Stimulated activated naive CD4-positive, alpha-beta T cell treated with Interleukin-2 at 50 U/mL for 16 hours (primary cell): ENCODE measurements around the gene EPHA8.

ENCODE experiments used
- DNase-seq: peaks from one replicate; lab custom pipeline; 2025; lab: John Stamatoyannopoulos, UW

The EPHA8 gene

DNA sequence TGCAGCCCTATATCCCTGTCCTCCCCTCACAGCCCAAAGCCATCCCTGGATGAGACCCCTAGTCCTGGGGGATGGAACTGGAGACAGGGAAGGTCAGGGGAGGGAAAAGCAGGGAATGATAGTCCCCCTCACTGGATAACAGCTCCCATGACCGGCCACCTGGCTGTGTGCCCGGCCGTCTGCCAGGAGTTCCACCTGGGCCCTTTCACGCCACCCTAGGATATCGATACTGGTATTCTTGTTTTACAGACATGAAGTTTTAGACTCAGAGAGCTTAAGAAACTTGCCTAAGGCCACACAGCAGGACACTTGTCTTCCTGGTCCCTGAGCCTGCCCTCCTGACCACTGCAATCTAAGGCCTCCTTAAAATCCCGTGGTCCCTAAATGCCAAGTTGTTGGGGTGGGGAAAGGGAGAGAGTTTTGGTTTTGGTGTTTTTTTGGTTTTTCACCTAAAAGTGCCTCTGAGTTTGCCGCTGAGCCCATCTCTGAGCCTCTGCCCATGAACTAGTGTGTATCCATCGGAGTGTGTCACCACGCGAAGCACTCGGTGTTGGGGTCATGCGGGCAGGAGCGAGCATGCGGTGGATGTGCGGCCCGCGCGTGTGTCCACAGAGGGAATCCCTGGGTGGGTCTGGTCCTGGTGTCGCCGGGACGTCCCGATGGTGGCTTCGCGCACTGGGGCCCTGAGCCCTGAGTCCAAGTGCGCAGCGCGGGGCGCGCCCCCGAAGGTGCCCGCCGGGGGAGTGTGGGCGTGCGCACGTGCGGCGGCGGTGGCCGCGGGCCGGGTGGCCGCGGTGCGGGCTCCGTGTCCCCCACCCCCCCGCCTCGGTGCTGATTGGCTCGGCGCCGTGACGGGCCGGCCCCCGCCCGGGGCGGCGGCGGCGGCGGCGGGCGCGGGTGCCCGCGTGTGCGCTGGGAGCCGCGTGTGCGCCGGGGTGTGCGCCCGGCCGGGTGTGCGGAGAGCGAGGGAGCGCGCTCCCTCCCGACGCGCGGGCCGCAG, at the start of gene EPHA8:
EPHA8 (plus strand) TSS at position 906 of the 1,000 bp plus-strand sequence. CDS start 147 bp downstream, outside the sequence.
- DNase-seq, result no peak

DNA sequence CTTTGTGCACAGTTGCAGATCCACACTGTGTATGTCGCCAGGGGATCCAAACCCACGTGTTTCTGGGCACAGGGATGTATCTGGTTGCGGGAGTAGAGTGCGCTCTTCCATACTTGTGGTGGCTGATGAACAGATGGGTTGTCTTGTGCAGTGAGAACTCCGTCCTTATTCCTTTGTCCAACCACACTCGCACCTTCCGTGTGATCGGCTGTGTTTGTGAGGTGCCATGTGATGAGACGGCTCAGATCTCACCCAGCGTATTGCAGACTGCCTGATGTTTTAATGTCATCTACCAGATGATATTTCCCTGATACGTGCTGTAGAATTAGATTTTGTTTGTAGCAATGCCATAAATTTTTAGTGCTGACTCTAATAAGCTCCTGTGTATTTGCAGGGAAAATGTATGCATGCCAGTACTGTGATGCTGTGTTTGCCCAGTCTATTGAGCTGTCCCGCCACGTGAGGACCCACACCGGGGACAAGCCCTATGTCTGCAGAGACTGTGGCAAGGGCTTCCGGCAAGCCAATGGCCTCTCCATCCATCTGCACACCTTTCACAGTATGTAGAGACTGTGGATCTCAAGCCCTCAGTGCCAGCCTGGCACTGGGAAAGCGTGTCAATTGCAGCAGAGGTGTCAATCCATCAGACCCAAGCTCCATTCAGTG, 46.2 kb upstream of the EPHA8 start:
- no peak for DNase-seq

DNA sequence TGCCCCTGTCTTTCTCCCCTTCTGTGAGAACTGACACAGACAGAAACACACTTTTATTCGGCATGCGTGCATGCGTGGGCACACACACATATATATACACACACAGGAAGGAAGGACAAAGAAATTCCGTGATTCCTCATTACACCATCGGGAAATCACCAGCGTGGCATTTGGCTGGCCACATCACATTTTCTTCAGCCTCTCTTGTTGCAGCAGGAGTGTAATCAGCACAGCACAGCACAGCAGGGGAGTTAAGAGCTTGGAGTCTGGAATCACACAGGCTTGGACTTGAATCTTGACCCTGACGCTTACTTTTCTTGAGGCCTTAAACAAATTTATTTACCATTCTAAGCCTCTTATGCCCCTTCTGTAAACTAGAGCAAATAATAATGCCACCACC, 45.3 kb upstream of the EPHA8 start:
- DNase-seq, result no peak

DNA sequence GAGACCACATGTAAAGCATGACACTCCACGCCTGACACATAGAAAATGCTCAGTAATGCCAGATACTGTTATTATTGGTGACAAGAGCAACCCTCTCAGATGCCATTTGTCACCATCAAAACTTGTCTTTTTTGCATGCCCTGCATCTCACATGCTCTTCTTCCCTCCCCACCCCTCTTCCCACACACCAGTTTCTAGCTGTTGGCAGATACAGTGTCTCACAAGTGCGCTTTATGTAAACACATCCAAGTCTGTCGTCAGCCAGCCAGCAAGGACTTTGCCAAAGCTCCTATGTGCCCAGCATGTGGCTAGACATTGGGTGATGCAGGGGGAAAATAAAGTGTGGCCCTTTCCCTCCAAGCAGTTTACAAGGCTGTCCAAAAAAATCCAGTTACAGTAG, 44.9 kb upstream of the EPHA8 start:
- no peak for DNase-seq

DNA sequence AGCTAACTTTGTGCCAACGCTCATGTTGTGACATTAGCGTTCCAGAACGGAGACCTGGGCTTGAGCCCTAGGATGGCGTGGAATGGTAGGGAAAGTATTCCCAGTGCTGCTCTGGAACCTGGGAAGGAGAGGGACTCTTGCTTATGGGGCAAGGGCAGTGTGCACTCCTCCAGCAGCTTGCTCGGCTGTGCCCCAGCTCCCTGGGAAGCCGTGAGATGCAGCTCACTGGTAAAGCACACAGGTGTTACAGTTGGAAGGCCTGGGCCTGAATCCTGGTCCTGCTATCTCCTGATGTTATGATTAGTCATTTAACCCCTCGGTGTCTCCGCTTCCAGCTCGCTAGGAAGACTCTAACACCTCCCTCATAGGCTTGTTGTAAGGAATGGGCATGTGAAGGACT, 42.4 kb upstream of the EPHA8 start:
- no peak for DNase-seq

DNA sequence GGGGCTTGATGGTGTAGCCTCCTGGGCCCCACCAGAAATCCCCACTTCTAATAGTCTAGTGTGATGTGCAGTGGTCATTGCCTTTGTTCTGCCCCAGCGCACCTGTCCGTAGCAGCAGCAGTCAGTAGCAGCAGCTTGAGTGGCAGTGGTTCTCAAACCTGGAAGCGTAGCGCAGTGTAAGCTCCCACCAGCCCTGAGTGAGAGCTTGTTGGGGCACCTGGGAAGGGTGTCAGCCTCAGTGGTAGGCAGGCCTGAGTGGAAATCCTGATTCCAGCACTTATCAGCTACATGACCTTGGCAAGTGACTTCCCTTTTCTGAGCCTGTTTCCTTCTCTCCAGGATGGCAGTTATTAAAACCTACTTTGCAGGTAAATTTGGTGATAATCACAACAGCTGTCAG, 41.6 kb upstream of the EPHA8 start:
- no peak for DNase-seq

DNA sequence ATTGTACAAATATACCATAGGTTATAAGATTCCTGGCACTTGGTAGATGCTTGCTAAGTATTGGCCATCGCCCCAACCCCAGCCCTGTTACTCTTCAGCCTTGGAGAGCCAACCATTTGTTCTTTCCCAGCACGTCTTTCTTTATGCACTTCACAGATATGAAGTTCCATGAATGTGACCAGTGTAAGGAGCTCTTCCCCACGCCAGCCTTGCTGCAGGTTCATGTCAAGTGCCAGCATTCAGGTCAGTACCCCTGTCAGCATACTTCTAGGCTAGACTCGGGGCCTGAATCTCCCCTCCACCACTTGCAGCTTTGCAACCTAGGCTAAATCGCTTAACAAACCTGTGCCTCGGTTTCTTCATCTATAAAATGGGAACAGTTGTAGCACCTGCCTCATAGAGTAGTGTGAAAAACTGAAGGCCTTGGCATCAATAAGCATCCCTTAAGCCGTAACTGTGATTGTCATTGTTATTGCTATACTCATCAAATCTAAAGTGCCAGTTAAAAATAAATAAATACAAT, 41.0 kb upstream of the EPHA8 start:
- DNase-seq, result no peak

DNA sequence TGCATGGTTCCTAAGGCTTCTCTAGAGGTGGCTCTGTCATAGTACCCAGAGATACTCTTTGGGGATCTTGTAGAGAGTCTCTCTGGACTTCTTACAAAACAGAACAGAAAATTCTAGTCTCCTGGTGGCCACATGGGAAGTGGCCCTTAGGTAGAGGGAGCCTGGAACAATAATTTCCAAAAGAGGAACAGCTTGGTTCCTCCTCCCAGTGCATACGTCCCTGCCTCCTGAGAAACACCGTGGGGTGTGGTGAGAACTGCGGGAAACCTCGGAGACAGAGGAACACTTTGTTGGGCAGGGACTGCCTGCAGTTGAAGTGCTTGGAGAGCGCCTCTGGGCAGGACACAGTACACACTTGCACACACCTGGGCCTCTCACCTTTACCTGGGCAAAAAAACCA, 38.8 kb upstream of the EPHA8 start:
- no peak for DNase-seq

DNA sequence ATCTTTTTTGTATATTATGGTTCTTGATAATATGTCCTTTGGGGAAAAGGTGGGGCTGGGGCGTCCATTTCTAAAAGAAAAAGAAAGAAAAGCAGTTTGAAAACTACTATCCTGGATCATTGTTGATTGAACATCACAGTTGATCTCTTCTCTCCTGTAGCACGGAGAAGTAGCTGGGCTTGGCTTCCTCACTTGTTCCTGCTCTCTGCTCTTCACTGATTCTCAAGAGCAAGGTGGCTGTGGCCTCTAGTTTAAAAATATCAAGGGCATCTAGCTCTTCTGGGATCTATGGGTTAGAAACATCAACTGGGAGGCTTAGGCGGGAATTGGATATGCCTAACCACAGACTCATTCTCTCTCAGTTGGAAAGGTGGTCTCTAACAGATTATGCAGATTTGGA, 38.1 kb upstream of the EPHA8 start:
- DNase-seq, result no peak

DNA sequence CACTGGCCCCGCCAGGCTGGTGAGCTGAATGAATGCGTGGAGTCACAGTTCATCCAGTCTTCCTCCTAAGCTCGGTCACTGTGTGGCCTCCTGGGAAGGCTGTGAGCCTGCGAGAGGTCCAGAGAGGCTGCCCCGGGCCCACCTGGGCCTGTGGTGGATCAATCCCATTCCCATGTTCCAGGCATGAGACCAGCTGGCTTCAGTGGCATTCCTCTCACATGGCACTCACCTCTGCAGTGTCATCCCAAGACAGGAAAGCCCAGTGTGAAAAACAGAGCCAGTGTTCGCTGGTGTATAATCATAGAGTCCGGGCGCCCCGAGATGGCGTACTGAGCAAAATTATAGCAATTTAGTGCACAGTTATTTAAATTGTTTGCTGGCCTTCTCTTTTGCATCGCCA, 37.6 kb upstream of the EPHA8 start:
- DNase-seq, result no peak

DNA sequence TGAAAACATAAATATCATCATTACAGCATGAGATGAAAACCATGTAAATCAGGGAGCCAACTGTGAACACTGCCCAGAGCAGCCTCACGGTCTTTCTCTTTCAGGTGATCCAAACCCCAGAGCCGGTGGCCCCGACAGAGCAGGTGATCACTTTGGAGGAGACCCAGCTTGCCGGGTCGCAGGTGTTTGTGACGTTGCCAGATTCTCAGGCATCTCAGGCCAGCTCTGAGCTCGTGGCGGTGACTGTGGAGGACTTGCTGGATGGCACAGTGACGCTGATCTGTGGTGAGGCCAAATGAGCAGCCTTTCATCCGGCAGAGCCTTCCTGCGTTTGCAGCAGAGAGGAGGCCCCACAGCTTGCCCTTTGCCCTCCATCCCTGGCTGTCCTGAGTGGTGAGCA, 37.2 kb upstream of the EPHA8 start:
- DNase-seq, result no peak

DNA sequence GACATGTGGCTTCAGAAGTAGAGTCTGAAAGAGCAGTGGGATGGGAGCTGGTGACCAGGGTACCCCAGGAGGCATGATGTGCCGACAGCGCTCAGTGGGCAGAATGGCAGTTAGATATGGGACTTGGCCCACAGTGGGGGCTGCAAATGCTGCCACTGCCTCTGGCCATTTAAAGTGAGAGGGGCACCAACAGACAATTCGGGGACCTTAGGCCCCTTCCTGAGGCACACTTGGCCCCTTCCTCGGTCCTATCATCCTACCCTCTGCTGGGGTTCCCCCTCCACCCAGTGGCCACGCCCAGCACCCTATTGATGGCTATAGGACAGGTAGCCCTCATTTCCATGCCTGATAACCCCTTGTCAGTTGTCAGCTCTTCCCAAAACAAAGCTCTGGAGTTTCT, 36.6 kb upstream of the EPHA8 start:
- DNase-seq, result no peak

DNA sequence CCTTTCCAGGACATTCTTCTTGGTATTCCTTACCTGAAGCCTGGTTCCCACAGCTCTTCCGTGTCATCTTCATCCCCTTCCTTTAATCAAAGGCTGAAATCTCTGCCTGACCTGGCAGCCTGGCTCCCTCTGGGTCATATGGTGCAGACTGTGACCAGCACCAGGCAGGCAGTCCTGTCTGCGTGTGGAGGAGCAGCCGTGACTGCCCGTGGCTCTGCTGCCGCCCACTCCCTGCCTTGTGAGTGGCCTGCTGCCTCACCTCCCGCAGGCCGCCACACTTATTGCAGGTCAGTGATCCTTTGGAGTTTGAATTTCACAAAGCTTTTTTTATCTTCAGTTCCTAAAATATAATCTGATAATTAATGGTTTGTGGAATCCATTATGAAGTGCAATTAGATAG, 36.2 kb upstream of the EPHA8 start:
- DNase-seq, result no peak

DNA sequence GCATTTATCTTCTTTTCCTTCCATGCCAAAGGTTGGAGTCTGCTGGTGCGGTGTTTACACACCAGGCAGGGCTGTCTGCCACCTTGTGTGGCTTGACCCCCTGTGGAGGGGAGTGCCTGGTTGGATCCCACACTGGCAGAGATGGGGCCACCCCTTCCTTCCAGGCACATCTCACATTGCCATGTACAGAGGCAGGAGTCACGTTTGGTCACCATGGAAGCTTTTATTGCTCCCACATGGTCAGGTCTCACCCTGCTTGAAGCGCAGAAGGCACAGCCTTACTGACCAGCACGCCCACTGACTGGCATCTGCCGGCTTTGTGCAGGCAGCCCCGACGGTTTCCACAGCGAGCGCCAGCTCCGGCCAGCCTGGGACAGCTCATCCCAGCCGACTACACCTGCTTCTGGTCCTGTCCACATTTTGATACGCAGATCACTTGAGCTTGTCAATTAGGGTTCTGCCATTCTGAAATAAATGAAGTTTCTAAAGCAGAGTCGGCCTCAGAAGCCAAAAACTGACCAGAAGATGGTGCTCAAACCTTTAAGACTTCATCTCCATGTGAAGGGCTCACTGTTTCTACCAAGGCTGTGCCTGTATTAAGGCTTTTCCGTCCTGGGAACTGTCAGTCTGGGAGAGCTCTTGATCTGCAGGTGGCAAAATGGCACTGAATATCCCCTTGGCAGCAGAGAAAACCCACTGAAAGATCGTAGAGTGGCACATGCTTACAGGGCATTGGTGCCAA, 35.6 kb upstream of the EPHA8 start:
- no peak for DNase-seq

DNA sequence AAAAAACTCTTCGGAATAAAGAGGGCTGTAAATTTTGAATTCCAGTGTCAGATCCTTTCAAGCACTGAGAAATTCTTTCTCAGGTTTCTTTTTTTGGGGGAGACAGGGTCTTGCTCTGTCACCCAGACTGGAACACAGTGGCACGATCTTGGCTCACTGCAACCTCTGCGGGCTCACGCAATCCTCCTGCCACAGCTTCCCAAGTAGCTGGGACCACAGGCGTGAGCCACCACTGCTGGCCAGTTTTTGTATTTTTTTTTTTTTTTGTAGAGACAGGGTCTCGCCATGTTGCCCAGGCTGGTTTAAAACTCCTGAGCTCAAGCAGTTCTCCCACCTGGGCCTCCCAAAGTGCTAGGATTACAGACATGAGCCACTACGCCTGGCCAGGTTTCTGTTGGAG, 34.8 kb upstream of the EPHA8 start:
- DNase-seq, result no peak

DNA sequence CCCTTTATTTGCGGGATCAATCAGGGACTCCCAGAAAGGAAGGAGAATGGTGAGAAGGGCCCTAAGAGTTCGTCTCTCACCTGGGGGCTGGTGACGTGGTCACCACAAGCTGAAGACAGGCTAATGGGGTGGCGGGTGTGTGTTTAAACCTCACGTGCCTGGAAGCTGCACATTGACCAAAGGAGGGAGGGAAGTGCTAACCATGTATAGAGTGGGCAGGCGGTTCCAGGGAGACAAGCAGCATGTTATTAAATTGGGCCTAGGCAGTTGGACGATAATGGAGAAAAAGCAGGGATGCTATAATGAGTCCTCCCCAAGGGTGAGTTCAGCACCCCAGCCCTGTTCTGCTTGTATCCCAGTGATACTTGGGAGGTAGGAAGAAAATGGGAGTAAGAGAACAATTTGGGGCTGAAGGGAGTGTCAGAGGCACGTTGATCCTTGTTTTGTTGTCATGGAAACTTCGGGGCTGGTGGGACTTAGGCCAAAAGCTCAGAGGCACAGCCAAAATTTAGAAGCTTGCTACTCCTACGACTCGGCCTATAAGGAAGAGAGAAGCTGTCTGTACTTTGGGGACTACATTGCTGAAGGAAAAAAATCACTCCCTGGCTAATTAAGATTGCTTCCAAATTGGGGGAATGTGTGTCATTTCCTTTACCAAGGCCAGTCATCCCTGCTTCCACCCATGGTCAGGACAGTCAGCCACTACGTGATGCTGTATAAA, 33.2 kb upstream of the EPHA8 start:
- no peak for DNase-seq

DNA sequence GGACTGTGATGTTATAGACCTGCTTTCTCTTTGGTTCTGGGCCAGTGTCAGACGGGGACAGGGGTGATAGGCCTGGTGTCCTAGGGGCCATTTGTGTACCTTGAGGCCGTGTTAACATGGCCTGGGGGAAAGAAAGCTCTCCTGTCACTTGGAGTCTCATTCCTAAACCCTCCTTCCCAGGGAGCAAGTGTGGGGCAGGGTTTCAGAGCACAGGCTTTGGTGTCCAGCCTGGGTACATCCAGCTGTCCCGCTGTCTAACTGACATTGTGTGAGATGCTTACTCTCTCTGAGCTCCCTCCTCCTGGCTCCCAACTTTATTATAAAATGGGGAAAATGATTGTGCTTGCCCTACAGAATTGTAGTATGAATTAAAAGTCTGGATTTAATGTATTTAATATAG, 32.6 kb upstream of the EPHA8 start:
- no peak for DNase-seq

DNA sequence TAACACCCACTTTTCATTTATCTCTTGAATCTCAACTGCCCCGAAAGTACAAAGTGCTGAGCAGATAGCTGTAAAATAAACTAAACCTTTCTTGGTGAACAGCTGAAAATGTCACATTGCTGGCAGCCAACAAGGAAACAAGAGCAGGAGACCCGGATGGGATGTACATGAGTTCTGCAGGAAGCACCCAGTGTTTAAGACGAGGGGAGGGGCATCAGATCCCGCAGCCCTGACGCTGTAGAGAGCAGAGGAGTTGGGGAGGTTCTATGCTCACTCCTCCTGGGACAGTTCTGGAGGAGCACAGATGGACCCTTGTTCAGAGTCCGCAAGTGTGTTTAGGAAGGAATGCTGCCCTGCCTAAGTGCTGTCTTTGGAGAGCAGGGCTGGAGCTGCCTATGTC, 32.0 kb upstream of the EPHA8 start:
- DNase-seq, result no peak

DNA sequence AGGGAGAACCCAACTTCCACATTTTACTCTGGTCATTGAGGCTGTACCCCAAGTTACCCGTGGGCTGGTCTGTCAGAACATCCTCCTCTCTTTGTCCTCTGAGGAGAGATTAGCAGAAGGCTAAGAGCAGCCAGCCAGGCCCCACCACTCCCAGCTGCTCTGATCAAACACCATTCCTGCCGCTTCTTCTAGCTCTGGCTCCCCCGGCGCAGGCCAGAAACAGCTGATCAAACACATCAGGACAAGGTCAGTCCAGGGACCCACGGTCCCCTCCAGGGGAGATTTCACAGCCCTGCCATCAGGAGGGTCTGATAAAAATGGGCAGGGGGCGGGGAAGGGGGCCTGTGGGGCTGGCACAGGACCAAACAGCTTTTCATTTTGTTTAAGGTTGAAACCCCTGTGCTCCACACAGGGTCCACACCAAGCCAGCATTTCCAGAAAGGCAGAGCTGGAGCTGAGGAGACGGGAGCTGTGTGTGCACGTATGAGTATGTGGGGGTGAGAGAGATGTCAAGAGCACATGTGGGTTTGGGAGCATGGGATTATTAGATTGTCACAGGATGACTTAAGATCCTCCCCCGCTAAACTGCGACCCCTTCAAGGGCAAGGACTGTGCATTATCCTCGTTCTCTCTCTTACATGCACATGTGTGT, 29.9 kb upstream of the EPHA8 start:
- DNase-seq, result no peak

DNA sequence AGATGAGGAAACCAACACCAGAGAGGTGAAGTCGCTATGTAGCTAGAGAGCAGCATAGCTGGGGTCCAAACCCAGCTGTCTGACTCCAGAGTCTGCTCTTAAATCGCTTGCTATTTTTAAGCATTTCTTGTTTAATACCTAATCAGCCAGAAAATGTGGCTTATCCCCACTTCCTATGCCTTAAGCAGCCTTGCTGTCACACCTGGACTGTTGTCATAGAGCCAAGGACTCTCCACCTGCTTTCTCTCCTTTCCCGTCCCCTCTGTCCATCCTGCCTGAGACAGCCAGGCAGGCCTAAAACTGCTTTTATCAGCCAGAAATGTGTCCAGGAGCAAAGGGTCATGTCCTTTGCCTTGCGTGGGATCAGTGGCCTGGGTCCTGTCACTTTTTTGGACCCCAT, 28.3 kb upstream of the EPHA8 start:
- no peak for DNase-seq

DNA sequence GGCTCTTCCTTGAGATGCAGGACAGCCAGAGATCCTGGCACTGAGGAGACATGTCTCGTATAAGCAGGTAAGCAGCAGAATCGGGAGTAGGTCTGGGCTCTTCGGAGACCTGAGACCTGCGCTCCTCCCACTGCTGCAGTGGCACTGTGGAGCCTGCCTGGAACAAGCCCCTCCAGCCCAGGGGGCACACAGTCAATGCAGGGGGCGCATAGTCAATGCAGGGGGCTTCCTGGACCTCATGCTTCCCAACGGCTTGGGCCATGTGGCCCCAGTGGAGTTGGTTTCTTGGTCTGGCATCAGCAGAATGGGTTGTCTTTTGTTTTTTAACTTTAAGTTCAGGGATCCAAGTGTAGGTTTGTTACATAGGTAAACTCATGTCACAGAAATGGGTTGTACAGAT, 27.9 kb upstream of the EPHA8 start:
- DNase-seq, result no peak
